ENCODE results near the gene KIDINS220. TPM values are rescaled to one million over a fixed set of nuclear protein-coding genes. Genes with fewer than 3 reads are reported as not detected.

Gene KIDINS220
- total and polyA plus RNA-seq, 2 of the 13 experiments (the other 11 are each of a cell fraction or from before 2014, with no cell fraction given) = 25.2 to 32.3 TPM

DNA sequence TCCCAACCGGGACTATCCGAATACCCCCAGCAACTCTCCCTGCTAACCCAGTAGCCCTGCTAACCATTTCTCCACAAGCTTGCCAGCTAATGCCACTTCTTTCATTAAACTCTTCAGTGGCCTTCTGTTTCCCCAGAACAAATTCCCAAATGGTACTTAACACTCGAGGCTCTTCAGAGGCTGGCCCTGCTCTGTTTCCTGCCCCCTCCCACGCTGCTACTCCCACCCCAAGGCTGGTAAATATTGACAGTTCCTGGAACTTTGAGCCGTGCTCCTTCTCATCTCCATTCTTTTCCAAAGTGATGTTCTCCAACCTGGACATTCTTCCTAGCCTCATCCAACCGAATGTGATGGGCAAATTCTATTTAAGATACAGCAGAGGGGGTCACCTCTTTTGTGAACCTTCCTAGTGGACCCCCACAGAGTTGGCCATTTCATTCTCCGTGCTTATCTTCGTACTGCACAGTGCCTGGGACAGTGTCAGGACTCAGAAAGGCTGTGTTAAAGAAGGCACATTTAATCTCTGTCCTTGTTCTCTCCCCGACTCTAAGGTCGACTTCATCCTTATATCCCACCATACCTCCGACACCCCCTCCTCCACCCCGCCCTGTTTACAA is 3.2 kb upstream of the KIDINS220 start (continued):
- TF ChIP-seq JDP2 (CRISPR knock-in tag; IDR thresholded peaks at IDR 0.05; ENCODE audit: borderline replicate concordance) (no peak), LRRFIP1 (CRISPR knock-in tag; conservative IDR thresholded peaks at IDR 0.05) (no peak), FOXK1 (CRISPR knock-in tag; IDR thresholded peaks at IDR 0.05; ENCODE audit: borderline replicate concordance, low read depth) (peak; percentile 86; the same call in 1 of the 2 replicates), ZNF124 (CRISPR knock-in tag; IDR thresholded peaks at IDR 0.05) (peak; percentile 22; the same call in 1 of the 2 replicates), ZNF567 (CRISPR knock-in tag; IDR thresholded peaks at IDR 0.05; ENCODE audit: borderline replicate concordance) (no peak), ZFP62 (CRISPR knock-in tag; IDR thresholded peaks at IDR 0.05) (no peak), ETV5 (CRISPR knock-in tag; IDR thresholded peaks at IDR 0.05; ENCODE audit: borderline replicate concordance) (peak; percentile 92; the same call in 1 of the 2 replicates), ZBTB3 (CRISPR knock-in tag; IDR thresholded peaks at IDR 0.05; ENCODE audit: borderline replicate concordance, low read depth) (no peak), NONO (IDR thresholded peaks at IDR 0.05) (no peak), NONO (CRISPR knock-in tag; conservative IDR thresholded peaks at IDR 0.05) (no peak)
- TF ChIP-seq, protein P1, sequence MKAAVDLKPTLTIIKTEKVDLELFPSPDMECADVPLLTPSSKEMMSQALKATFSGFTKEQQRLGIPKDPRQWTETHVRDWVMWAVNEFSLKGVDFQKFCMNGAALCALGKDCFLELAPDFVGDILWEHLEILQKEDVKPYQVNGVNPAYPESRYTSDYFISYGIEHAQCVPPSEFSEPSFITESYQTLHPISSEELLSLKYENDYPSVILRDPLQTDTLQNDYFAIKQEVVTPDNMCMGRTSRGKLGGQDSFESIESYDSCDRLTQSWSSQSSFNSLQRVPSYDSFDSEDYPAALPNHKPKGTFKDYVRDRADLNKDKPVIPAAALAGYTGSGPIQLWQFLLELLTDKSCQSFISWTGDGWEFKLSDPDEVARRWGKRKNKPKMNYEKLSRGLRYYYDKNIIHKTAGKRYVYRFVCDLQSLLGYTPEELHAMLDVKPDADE (CRISPR knock-in tag; IDR thresholded peaks at IDR 0.05) = no peak
- TF ChIP-seq, protein P2, sequence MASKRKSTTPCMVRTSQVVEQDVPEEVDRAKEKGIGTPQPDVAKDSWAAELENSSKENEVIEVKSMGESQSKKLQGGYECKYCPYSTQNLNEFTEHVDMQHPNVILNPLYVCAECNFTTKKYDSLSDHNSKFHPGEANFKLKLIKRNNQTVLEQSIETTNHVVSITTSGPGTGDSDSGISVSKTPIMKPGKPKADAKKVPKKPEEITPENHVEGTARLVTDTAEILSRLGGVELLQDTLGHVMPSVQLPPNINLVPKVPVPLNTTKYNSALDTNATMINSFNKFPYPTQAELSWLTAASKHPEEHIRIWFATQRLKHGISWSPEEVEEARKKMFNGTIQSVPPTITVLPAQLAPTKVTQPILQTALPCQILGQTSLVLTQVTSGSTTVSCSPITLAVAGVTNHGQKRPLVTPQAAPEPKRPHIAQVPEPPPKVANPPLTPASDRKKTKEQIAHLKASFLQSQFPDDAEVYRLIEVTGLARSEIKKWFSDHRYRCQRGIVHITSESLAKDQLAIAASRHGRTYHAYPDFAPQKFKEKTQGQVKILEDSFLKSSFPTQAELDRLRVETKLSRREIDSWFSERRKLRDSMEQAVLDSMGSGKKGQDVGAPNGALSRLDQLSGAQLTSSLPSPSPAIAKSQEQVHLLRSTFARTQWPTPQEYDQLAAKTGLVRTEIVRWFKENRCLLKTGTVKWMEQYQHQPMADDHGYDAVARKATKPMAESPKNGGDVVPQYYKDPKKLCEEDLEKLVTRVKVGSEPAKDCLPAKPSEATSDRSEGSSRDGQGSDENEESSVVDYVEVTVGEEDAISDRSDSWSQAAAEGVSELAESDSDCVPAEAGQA (IDR thresholded peaks at IDR 0.05; ENCODE audit: low read depth) = no peak
- TF ChIP-seq, protein P2 (CRISPR knock-in tag; IDR thresholded peaks at IDR 0.05; ENCODE audit: borderline replicate concordance) = no peak

Measured in HepG2 (cell line).